IPS DF 19.7 (cell line): Measurements from ENCODE around the gene RTN4IP1.
A peak's percentile ranks its signal among the peaks of the same experiment; 100 is the strongest.

Experiments used
- DNase-seq: peaks from one replicate; pipeline ENCODE4 v3.0.0-alpha.2; 2013; ENCODE audit warnings: low read depth, low spot score

The RTN4IP1 gene, protein sequence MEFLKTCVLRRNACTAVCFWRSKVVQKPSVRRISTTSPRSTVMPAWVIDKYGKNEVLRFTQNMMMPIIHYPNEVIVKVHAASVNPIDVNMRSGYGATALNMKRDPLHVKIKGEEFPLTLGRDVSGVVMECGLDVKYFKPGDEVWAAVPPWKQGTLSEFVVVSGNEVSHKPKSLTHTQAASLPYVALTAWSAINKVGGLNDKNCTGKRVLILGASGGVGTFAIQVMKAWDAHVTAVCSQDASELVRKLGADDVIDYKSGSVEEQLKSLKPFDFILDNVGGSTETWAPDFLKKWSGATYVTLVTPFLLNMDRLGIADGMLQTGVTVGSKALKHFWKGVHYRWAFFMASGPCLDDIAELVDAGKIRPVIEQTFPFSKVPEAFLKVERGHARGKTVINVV

DNA sequence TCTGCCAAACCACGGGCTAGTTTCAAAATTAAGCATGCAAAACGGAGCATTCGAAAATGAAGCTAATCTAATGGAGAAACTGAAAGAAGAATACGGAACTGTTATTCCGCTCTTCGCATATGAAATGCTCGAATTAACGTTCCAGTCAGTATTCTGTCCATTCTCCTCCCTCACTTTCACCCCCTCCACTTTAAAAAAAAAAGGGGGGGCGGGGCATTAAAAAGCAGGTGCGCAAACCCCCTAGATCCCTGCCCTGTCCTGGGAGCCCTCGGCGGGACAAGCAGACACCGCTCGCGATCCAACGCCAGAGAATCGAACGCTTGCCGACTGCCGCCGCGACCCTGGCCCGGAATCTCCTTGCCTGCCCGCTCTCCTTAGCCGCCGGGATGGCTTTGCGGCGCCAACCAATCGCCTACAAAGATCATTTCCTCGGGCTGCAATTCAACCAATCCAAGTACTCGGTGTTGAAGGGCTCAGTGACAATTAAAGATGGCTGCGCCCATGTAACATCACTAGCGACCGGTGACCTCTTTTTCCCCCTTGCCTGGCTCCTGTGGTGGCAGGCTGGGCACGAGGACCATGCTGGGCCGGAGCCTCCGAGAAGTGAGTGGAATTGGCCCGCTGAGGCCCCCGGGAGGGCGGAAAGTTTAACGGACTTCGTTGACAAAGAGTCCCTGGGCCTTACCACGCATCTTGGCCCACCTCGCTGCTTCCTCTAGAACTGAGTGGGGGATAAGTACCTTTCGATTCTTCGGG is at the start of gene RTN4IP1, which contains the start of gene QRSL1:
Gene RTN4IP1, minus strand, starts transcription at position 396 of the 756 bp plus-strand sequence. CDS start 477 bp downstream, outside the sequence.
Gene QRSL1, plus strand, starts transcription at position 476 of the 756 bp plus-strand sequence. Its CDS starts 104 bp downstream, at position 580.
- DNase-seq: peak; percentile 82

DNA sequence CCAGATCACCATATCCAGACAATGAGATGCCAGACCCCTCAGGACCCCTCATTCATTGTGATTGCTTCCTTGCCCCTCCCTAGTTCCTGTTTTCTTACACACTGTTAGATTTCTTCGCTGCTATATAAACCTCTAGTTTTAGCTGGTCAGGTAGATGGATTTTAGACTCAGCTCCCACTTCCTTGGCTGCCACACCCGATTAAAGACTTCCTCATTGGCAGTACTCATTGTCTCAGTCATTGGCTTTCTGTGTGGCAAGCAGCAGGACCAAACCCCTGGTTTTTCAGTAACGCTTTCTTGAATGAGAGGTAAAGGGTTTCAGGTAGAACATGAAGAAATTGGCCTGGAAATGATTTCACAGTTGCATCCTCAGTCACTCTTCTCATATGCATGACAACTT is 48.0 kb upstream of the RTN4IP1 start:
- no peak for DNase-seq

DNA sequence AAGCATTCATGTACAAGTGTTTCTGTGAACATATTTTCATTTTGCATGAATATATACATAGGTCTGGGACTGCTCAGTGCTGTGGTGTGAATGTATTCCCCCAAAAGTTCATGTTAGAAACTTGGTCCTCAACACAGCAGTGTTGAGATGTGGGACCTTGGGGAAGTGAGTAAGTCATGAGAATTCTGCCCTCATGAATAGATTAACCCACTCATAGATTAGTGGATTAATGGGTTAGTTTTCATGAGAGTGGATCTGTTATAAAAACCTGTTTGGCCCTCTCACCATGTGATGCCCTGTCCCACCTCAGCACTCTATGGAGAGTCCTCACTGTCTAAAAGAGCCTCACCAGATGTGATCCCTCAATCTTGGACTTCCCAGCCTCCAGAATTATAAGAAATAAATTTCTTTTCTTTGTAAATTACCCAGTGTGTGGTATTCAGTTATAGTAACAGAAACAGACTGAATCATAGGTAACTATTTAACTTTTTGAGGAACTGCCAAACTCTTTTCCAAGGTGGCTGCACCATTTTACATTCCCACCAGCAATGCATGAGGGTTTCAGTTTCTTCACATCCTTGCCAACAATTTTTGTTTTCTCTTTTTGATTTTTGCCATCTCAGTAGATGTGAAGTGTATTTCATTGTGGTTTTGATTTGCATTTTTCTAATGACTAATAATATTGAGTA is 45.4 kb upstream of the RTN4IP1 start:
- no peak for DNase-seq

DNA sequence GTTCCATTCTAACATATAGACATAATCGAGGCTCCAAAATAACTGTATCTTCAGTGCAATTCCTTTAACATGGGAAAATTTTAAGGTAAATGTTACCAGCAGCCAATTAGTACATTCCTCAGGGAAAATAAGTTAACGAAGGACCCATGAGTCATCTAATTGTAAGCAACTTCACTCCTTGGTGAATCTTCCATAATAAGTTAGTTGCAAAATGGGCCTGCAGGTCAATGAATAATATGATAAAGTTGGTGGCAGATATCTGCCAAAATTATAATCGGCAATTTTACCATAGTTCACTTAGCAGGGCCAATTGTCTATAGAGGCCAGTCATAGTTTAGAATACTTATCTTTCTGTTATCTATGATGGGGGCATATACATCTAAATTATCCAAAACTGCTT is 42.4 kb upstream of the RTN4IP1 start:
- DNase-seq: no peak

DNA sequence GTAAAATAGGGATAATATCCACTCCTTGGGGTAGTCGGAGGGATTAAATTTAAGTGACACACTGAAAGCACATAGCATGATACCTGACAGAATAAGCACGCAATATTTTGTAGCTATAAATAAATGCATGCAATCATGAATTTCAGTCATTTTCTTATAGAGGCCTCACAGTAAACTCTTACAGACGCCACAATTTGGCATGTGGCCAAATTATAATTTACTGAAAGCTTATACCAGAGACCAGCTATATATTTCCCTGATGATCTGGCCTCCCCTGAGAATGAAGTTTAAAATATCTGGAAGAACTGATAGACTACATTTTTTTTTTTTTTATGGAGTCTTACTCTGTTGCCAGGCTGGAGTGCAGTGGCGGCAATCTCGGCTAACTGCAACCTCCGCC is 40.9 kb upstream of the RTN4IP1 start:
- DNase-seq: no peak

DNA sequence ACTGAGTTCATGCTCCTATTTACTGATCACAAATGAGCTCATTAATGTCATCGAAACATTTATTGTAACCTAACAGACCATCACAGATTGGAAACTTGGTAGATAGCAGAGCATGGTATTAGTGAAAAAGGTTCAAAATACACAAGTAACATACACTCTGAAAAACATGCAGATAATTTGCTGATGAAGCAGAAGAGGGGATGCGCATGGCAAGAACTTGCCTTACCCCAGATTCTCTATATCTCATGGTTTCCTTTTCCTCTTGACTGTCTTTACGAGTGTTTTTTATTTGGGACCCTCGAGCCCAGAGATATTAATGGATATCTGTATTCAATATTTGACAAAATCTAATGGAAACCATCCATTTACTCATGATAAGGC is 37.7 kb upstream of the RTN4IP1 start:
- DNase-seq: no peak

DNA sequence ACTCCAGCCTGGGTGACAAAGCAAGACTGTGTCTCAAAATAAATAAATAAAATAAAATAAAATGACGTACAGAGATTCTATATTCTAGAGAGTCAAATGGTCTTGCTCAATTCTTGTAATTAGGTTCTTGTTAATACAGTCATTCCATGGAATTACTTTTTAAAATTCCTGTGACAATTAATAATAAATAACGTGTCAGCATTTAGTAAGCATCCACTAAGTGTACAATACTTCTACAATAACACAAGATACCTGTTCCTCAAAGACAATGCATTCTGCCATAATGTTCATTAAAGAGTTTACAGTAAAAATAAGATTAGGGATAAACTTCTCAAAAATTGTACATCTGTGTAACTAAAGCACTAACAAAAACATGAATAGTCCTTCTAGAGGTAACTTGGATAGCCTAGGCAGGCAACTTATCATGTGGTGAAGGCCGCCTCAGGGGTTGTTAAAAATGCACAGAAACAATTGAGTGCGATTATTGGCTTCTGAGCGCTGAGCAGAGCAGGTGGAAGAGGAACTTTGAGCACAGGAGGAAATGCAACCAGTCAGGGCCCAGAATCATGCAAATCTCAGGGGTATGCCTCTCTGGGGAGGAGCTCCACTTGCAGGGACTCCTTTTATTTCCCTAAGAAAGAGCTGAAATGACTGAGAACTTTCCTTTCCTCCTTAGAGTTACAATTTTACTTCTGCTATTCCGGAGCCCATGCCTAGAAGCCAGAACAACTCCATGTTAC is 37.2 kb upstream of the RTN4IP1 start:
- DNase-seq: peak; percentile 33

DNA sequence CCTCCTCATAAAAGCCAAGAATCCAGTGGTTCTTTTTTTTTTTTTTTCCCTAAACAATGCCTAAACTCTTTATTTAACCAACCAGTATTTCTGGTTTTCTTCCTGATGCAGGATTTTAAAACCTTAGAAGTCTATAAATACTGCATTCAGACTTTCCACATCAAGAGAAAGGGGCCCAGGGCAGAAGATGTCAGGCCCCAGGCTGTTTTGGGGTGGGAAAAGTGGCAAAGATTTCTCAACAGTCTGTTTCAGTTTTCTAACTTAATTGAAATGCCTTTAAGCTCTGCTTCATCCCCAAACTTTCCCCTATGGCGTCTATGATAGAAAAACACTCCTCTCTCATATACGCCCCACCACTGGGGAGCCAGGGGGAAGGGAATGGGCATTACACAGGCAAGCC is 33.2 kb upstream of the RTN4IP1 start:
- DNase-seq: no peak

DNA sequence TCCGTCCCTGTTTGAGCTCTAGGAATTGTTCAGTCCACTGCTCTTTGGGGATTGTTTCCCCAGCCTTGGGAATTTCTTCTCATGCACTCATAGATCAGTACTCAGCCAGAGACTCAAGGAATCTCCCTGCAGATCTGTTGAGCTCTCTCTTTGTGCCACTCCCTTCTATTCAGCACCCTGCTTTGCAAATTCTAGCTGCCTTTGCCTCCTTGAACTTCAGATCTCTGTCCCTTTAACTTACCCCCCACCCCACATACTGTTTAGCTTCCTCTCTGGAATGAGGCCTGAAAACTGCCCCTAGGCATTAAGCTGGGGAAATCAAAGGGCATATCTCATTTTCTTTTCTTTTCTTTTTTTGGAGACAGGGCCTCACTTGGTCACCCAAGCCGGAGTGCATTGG is 30.6 kb upstream of the RTN4IP1 start:
- DNase-seq: no peak

DNA sequence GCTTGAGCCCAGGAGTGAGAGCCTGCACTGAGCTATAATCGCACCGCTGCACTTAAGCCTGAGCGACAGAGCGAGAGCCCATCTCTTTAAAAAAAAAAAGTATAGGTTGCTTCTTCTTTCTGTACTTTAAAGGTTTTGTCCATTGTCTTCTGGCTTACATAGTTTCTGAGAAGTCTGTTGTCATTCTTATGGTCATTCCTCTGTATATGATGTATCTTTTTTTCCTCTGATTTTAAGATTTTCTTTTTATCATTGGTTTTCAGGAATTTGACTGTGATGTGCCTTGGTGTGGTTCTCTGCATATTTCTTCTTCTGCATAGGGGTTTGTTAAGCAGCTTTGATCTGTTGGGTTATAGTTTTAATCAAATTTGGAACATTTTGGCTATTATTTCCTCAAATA is 29.2 kb upstream of the RTN4IP1 start:
- DNase-seq: no peak

DNA sequence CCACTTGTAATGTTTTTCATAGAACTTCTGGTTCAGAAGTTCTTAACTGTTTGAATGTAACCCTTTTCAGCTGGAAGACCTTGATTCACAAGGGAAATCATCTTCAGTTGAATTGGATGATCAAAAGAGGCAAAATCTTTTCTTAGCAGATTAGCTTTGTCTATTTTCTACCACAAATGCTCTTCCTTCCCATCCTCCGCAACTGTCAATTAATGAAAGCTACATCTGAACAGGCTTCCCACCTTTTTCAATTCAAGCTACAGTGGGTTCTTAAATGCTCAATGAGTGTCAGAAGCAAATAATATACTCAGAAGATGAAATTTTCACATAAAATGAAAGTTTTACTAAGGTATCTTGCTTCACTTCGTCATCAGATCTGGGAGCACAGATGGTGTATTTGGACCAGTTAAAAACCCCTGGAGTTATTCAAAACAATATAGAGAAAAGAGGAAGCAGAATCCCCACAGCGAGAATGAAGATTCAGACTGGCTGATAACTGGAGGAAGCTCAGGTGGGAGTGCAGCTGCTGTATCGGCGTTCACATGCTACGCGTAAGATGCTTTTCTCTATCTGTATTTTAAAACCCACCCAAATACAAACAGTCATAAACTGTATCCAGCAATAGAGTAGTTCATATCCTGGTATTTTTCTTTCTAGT is 19.5 kb upstream of the RTN4IP1 start:
- no peak for DNase-seq

DNA sequence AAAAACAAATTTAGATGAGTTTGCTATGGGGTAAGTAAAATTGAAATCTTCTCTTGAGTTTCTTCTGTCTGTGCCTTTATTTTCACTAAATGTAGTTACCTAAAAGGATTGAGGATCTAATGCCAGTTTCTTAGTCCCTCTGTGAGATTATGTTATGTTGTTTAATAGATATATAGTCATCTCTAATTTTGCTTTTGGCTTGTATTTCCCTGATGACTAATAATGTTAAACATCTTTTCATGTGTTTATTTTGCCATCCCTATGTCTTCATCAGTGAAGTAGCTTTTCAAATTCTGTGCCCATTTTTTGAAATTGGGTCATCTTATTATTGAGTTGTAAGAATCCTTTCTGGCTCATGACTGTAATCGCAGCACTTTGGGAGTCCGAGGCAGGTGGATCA is 13.8 kb upstream of the RTN4IP1 start:
- DNase-seq: no peak

DNA sequence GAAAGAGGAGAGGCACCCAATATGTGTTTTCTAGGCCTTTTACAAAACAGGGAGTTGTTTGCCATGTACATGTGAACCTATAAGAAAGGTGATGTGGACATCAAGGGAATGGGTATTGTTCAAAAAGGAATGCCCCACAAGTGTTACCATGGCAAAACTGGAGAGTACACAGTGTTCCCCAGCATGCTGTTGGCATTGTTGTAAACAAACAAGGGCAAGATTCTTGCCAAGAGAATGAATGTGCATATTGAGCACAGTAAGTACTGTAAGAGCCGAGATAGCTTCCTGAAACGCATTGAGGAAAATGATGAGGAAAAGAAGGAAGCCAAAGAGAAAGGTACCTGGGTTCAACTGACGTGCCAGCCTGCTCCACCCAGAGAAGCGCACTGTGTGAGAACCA is 13.2 kb upstream of the RTN4IP1 start:
- no peak for DNase-seq

DNA sequence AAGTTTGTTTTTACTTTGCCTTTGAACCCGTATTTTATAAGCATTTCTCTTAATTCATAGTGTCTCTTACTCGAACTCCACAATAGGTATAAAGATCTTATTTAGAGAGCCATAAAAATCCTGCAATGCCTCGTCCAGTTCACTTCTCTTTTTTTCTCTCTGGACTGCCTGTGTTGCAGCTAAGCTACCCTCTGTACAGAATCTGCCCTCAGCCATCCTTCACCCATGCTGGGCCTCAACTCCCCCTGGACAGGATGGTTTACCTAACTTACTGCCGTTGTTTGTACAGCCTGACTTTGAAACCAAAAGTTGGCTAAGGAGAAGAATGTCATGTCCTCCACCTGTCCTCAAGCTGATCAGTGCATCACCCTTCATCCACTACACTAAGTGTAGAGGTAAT is 10.5 kb upstream of the RTN4IP1 start:
- DNase-seq: no peak

DNA sequence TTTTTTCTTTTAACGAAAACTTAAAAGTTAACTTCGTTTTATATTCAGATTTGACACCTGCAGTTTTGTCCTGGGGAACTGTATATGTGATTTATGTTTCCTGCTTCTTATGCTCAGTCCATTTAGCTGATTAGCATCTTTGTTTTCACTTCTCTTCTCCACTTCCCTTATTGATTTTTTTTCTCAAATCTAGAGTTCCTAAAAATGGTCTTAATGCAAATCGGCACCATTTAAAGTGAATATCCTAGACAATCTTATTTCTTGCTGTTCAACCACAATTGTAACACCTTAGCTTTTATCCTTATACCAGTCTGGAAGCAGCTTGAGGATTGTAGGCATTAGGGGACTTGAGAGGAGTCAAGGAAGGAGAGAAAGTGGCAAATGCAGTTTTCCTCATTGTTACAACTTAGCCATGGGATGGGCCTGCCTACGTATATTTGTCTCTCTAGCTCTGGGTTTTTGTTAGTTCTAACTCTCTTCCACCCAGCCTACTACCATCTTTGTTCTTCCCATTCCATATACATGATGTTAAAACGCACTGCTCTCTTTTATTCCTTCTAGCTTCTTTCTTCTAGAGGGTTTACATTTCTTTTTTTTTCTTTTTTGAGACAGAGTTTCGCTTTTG is 8.5 kb upstream of the RTN4IP1 start:
- DNase-seq: no peak

DNA sequence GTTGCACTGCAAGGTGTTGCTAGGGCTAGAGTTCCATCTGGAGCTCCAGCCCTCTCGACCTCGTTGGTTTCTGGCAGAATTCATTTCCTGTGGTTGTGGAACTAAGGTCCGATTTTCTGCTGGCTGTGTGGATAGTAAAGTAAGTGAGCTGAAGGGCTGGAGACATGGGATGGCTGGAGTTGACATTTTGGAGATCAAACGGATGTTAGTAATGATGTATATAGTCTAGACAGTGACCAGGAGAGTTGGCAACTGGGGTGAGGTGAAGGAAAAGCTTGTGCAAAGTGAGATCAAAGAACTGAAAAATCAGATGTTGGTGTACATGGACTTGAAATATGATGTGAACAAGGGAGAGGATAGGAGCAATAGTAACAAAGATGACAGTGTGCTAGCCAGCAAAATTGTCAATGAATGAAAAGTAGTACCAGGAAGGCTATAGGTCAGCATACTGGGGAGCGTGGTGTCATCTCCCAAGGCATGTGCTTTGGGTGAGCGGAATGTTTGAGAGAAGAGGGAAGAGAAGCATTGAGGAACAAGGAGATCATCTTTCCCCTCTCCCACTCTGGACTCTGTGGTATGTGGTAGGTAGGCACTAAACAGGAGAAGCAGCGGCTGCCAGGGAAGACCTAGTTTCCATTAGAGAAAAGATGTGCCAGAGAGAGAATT is 7.9 kb upstream of the RTN4IP1 start:
- DNase-seq: no peak

DNA sequence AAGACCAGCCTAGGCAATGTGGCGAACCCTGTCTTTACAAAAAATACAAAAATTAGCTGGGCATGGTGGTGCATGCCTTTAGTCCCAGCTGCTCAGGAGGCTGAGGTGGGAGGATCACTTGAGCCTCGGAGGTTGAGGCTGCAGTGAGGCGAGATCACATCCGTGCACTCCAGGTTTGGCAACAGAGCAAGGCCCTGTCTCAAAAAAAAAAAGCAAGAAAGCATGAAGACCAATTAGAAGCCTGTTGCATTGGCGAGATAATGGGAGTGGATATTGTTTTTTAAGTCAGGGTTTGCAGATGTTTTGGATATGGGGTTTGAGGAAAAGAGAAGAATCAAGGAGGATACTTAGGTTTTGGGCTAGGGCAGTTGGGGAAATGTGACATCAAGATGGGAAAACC is 5.3 kb upstream of the RTN4IP1 start:
- no peak for DNase-seq

DNA sequence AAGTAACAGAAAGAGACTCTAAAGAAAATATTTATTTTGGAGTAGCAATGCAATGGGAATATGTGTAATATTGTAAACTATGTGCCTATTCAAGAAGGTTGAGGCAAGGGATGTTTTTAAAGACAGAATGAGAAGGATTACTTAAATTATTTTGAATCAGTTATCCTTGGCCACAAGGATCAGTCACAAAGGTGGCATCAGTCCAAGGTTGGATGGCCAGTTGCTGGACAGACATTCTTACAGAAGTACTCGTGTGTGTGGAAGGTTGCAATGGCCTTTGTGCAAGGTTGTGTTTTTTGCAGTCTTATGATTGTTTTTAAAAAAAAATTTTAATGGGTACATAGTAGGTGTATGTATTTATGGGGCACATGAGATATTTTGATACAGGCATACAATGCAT is 2.0 kb upstream of the RTN4IP1 start:
- DNase-seq: no peak

DNA sequence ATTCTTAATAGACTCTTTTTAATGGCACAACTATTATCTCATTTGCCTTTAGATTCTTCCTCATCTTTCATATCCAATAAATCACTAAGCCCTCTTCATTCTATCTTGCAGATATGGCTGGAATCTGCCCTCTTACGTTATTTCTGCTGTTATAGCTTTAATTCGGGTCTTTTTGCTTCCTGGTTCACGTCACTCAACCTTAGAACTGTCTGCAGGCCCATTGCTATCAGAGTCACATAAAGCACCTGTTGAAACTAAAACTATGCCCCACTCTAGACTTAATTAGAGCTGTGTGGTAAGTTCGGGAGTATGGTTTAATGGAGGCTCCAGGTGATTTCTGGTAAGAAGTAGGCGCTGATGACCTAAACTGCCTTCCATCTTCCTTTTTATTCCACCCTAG is 1.1 kb upstream of the RTN4IP1 start:
- no peak for DNase-seq

DNA sequence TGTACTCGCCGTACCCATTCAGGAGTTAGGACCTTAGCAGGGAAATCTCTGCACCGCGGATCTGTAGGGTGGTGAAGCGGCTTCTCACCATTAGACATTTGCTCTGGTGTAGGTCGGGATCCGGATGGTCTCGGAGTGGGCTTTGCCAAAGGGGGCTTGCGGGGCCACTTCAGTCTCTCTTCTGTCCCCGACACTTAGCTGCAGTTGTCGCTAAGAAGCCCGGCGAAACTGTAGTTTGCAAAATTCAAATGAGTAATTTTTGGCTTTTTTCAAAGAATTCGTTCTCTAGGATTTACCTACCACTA is 513 bp upstream of the RTN4IP1 start:
- no peak for DNase-seq
